ENCODE results near the gene BMAL1. TPM values are rescaled to one million over a fixed set of nuclear protein-coding genes. Genes with fewer than 3 reads are reported as not detected.

The BMAL1 gene
- polyA plus RNA-seq, 3 donors = 10.2 to 43.4 (median 11.5) TPM

GRCh38 chr11:13339195-13340153 is 61.9 kb downstream of the BMAL1 start:
- Histone ChIP-seq H3K4me3 (replicated peaks in 1 of 3; ENCODE audit: low read depth in 2 of 3, low read length in 3 of 3) (no peak overlapping the region), H2AFZ (ENCODE audit: insufficient read depth, low read depth, low read length, poor library complexity, severe bottlenecking) (no peak overlapping the region), H3K4me2 (replicated peaks; ENCODE audit: extremely low read depth, low read length, poor library complexity, severe bottlenecking) (no peak overlapping the region), H4K20me1 (ENCODE audit: insufficient read depth, low read length) (peaks cover 99% of the 10 kb centered on the region), H3K27me3 (ENCODE audit: control insufficient read depth in 2 of 2, insufficient read depth in 2 of 2, low read length in 2 of 2) (no peaks in the 10 kb centered on the region), H3K36me3 (replicated peaks in 1 of 2; ENCODE audit: control insufficient read depth in 1 of 2, insufficient read depth in 2 of 2, low read length in 2 of 2) (peaks cover 2 to 40% of the 10 kb centered on the region in 2 donors), H3K27ac (ENCODE audit: low read depth in 1 of 2, low read length in 2 of 2) (no peak overlapping the region), H3K9ac (ENCODE audit: insufficient read depth, low read length, poor library complexity, severe bottlenecking) (no peak overlapping the region), H3K79me2 (ENCODE audit: insufficient read depth, low read length) (peaks cover 20% of the 10 kb centered on the region), H3K4me1 (ENCODE audit: control insufficient read depth in 1 of 2, insufficient read depth in 2 of 2, low read length in 2 of 2) (peaks cover 4 to 12% of the 10 kb centered on the region in 2 donors), H3K9me3 (replicated peaks in 1 of 2; ENCODE audit: control insufficient read depth in 1 of 2, insufficient read depth in 1 of 2, low read length in 2 of 2) (no peaks in the 10 kb centered on the region)
- Mint-ChIP-seq H3K36me3 (peaks cover 24 to 42% of the 10 kb centered on the region in 2 donors), H3K27me3 (ENCODE audit: low read depth in 3 of 3) (peaks cover 0 to 3% (median 1%) of the 10 kb centered on the region in 3 donors), H3K27ac (peak overlapping the region in 2 of 7 donors; percentile 38 to 79), H3K4me1 (peaks cover 39% of the 10 kb centered on the region), H3K9me3 (no peaks in the 10 kb centered on the region), H3K4me3 (no peak overlapping the region)
- no peak for TF ChIP-seq CTCF (IDR thresholded peaks at IDR 0.05)
- DNase-seq = no peak
- 52% methylated on average over 6 of the region's 11 CpGs for WGBS (ENCODE audit: insufficient coverage)
- intact Hi-C loops (cut with micrococcal nuclease) = loop anchor here (5.0 to 10.0 kb wide), 3 partner anchors 125 to 372 kb away; no protein-coding TSS in a partner anchor

DNA sequence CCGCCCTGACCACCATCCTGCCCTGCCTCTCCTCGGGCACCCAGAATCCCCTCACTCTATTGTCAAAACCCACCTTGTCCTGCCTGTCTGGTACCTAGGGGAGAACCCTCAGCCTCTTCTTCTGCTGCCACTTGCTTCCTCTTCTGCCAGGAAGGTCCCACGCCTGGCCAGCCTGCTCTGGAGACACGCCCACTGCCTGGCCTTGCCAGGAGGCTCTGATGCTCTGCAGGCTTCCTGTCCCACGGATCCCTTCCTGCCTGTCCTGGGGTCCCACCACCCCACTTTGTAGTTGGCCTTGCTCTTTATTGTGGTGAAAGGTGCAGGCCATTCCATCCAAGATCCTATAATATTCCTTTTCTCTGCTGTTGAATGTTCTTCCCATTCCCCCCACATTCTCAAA is 63.4 kb downstream of the BMAL1 start:
- no peak overlapping the region for H3K4me3 Mint-ChIP-seq
- H3K27ac ChIP-seq (ENCODE audit: low read depth in 1 of 2, low read length in 2 of 2) = no peak overlapping the region
- intact Hi-C loops (cut with micrococcal nuclease) = loop anchor here in 1 of 2 donors (5.0 to 10.0 kb wide), 2 partner anchors 156 to 374 kb away; no protein-coding TSS in a partner anchor
- H3K4me3 ChIP-seq (replicated peaks in 1 of 3; ENCODE audit: low read depth in 2 of 3, low read length in 3 of 3) = no peak overlapping the region
- peaks cover 0 to 2% (median 1%) of the 10 kb centered on the region in 3 donors for H3K27me3 Mint-ChIP-seq (ENCODE audit: low read depth in 3 of 3)
- no peak overlapping the region for H2AFZ ChIP-seq (ENCODE audit: insufficient read depth, low read depth, low read length, poor library complexity, severe bottlenecking)
- no peak overlapping the region for H3K9ac ChIP-seq (ENCODE audit: insufficient read depth, low read length, poor library complexity, severe bottlenecking)
- H4K20me1 ChIP-seq (ENCODE audit: insufficient read depth, low read length) = peaks cover 99% of the 10 kb centered on the region
- WGBS (ENCODE audit: insufficient coverage) = 33% methylated on average over 4 of the region's 5 CpGs
- H3K27ac Mint-ChIP-seq = no peak overlapping the region
- no peak overlapping the region for H3K4me2 ChIP-seq (replicated peaks; ENCODE audit: extremely low read depth, low read length, poor library complexity, severe bottlenecking)
- peaks cover 4 to 12% of the 10 kb centered on the region in 2 donors for H3K4me1 ChIP-seq (ENCODE audit: control insufficient read depth in 1 of 2, insufficient read depth in 2 of 2, low read length in 2 of 2)
- DNase-seq = no peak
- H3K9me3 ChIP-seq (replicated peaks in 1 of 2; ENCODE audit: control insufficient read depth in 1 of 2, insufficient read depth in 1 of 2, low read length in 2 of 2) = no peaks in the 10 kb centered on the region
- H3K36me3 ChIP-seq (replicated peaks in 1 of 2; ENCODE audit: control insufficient read depth in 1 of 2, insufficient read depth in 2 of 2, low read length in 2 of 2) = peaks cover 5 to 47% of the 10 kb centered on the region in 2 donors
- H3K9me3 Mint-ChIP-seq = no peaks in the 10 kb centered on the region
- no peak for TF ChIP-seq CTCF (IDR thresholded peaks at IDR 0.05)
- H3K4me1 Mint-ChIP-seq = peaks cover 33% of the 10 kb centered on the region
- H3K27me3 ChIP-seq (ENCODE audit: control insufficient read depth in 2 of 2, insufficient read depth in 2 of 2, low read length in 2 of 2) = no peaks in the 10 kb centered on the region
- H3K79me2 ChIP-seq (ENCODE audit: insufficient read depth, low read length) = peaks cover 20% of the 10 kb centered on the region
- peaks cover 28 to 48% of the 10 kb centered on the region in 2 donors for H3K36me3 Mint-ChIP-seq

All from CD14-positive monocyte (primary cell).